Measurements from ENCODE around the gene DLK1. TPM values are rescaled to one million over a fixed set of nuclear protein-coding genes. Genes with fewer than 3 reads are reported as not detected.
A peak's percentile ranks its signal among the peaks of the same experiment; 100 is the strongest.

DLK1 gene
- total and polyA plus RNA-seq, 2 of the 13 experiments (the other 11 are each of a cell fraction or from before 2014, with no cell fraction given), result 95.5 to 312 TPM

- no peak overlapping the region for H3K4me3 ChIP-seq (replicated peaks in 1 of 3; ENCODE audit: insufficient read depth in 1 of 3, low read depth in 2 of 3, low read length in 3 of 3)
- DNase-seq (ENCODE audit: low spot score) (no peak), FAIRE-seq (no peak), ATAC-seq (no peak)
- intact Hi-C loops (cut with micrococcal nuclease; ENCODE audit: unreplicated experiment), result no loop called here
- peaks cover 9% of the 10 kb centered on the region for H3K9me3 ChIP-seq (ENCODE audit: low read length)
- no peak overlapping the region for H2AFZ ChIP-seq (ENCODE audit: low read length)
- H3K27me3 ChIP-seq (ENCODE audit: control insufficient read depth in 1 of 2, insufficient read depth in 2 of 2, low read length in 2 of 2), result no peaks in the 10 kb centered on the region
- BruUV-seq (replicated peaks), result no TSS peak
- no peak overlapping the region for H3K27ac ChIP-seq (ENCODE audit: extremely low read length, insufficient read depth, low read length)
- H4K20me1 ChIP-seq (ENCODE audit: insufficient read depth, low read length), result no peaks in the 10 kb centered on the region
- POLR2A ChIA-PET, result no interaction called here
- TF ChIP-seq MAFK (conservative IDR thresholded peaks at IDR 0.05 in 1 of 2, IDR thresholded peaks at IDR 0.05 in 1 of 2; ENCODE audit: low read length in 2 of 2), result peak; percentile 74 to 82
- TF ChIP-seq HDAC1 (CRISPR knock-in tag; IDR thresholded peaks at IDR 0.05), result no peak
- TF ChIP-seq MAFF (IDR thresholded peaks at IDR 0.05; ENCODE audit: low read depth, low read length), result peak; percentile 69
- TF ChIP-seq SPEN (CRISPR knock-in tag; IDR thresholded peaks at IDR 0.05; ENCODE audit: low read depth), result no peak
- no peak for TF ChIP-seq ZKSCAN5 (CRISPR knock-in tag; IDR thresholded peaks at IDR 0.05)
- H3K36me3 ChIP-seq (replicated peaks in 1 of 2; ENCODE audit: control insufficient read depth in 1 of 2, insufficient read depth in 2 of 2, low read length in 2 of 2), result no peaks in the 10 kb centered on the region
- 93% methylated on average over 11 of the region's 11 CpGs for WGBS (ENCODE audit: low lambda C conversion rate)
- in situ Hi-C loops (cut with HindIII; ENCODE audit: extremely low pct_ligation_motif_present, low pct_unique_long_range_greater_than_20kb), result no loop called here
- H3K9ac ChIP-seq (ENCODE audit: insufficient read depth, low read depth, low read length), result no peak overlapping the region
- no peak overlapping the region for H3K4me2 ChIP-seq (ENCODE audit: low read depth, low read length)
- peaks cover 74% of the 10 kb centered on the region for H3K4me1 ChIP-seq (ENCODE audit: insufficient read depth, low read length)
- H3K79me2 ChIP-seq (ENCODE audit: insufficient read depth, low read length), result no peaks in the 10 kb centered on the region
- CTCF ChIA-PET (ENCODE audit: low intra/inter-chr PET ratio, low total read pairs), result no interaction called here
Measured at GRCh38 chr14:100786576-100787219, 60.0 kb downstream of the DLK1 start.

- peaks cover 9% of the 10 kb centered on the region for H3K9me3 ChIP-seq (ENCODE audit: low read length)
- H3K27me3 ChIP-seq (ENCODE audit: control insufficient read depth in 1 of 2, insufficient read depth in 2 of 2, low read length in 2 of 2), result no peaks in the 10 kb centered on the region
- ChIA-PET CTCF (ENCODE audit: low intra/inter-chr PET ratio, low total read pairs) (no interaction called here), POLR2A (interaction anchor here (1.7 kb wide), 1 partner anchor 30 kb away, joined by 10 read pairs; no protein-coding TSS in a partner anchor)
- no peak overlapping the region for H2AFZ ChIP-seq (ENCODE audit: low read length)
- H3K27ac ChIP-seq (ENCODE audit: extremely low read length, insufficient read depth, low read length), result peak overlapping the region; percentile 34
- BruUV-seq (replicated peaks), result no TSS peak
- no peak overlapping the region for H3K9ac ChIP-seq (ENCODE audit: insufficient read depth, low read depth, low read length)
- H3K36me3 ChIP-seq (replicated peaks in 1 of 2; ENCODE audit: control insufficient read depth in 1 of 2, insufficient read depth in 2 of 2, low read length in 2 of 2), result no peaks in the 10 kb centered on the region
- ATAC-seq (no peak), DNase-seq (ENCODE audit: low spot score) (no peak), FAIRE-seq (no peak)
- no peak for TF ChIP-seq ZNF75D (CRISPR knock-in tag; IDR thresholded peaks at IDR 0.05; ENCODE audit: borderline replicate concordance)
- TF ChIP-seq ZBTB33 (CRISPR knock-in tag; IDR thresholded peaks at IDR 0.05), result peak; percentile 68
- no peak for TF ChIP-seq TEAD3 (CRISPR knock-in tag; optimal IDR thresholded peaks at IDR 0.05; ENCODE audit: borderline replicate concordance)
- H3K4me1 ChIP-seq (ENCODE audit: insufficient read depth, low read length), result peaks cover 66% of the 10 kb centered on the region
- no peaks in the 10 kb centered on the region for H3K79me2 ChIP-seq (ENCODE audit: insufficient read depth, low read length)
- H3K4me3 ChIP-seq (replicated peaks in 1 of 3; ENCODE audit: insufficient read depth in 1 of 3, low read depth in 2 of 3, low read length in 3 of 3), result no peak overlapping the region
- H3K4me2 ChIP-seq (ENCODE audit: low read depth, low read length), result no peak overlapping the region
- no peaks in the 10 kb centered on the region for H4K20me1 ChIP-seq (ENCODE audit: insufficient read depth, low read length)
- in situ Hi-C loops (cut with HindIII; ENCODE audit: extremely low pct_ligation_motif_present, low pct_unique_long_range_greater_than_20kb), result no loop called here
- intact Hi-C loops (cut with micrococcal nuclease; ENCODE audit: unreplicated experiment), result no loop called here
- WGBS (ENCODE audit: low lambda C conversion rate), result 90% methylated on average over 14 of the region's 14 CpGs
Measured at GRCh38 chr14:100787659-100788058, 61.0 kb downstream of the DLK1 start.
